ENCODE data around the gene LHFPL3.

The LHFPL3 gene

DNA sequence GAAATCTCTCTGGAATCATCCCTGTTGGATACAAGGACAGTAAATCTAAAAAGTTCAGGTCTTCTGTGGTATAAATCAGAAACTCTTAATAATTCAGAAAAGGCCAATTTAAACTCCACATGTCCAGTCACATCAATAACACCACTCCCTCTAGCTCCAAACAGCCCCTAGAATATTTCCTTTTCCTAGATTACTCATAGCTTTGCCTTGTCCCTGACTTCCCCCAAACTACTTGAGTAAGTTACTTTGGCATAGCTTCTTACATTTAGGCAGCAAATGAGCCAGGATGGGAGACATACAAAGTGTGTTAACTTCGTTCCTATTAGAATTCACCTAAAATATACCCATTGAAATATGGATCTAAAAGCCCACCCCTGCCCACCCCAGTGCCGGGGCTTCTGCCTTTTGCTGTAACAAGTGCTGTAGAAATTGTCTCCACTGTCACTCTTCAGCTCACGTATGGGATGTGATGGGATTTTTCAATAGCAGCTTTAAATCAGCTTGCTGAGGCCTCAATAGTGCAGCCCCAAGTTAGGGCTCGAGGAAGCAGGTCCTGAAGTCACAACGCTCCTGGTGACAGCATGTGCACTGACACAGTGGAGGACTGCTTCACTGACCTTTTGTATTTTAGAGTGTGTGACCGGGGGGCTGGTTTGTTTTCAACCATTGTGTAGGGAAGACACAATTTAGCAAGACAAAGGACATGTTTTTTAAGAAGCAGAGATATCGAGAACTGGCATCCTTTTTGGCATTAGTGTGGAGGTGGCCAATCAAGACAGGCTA is 467.4 kb downstream of the LHFPL3 start:
- no peak for DNase-seq (ENCODE audit: low read depth in 2 of 2)

DNA sequence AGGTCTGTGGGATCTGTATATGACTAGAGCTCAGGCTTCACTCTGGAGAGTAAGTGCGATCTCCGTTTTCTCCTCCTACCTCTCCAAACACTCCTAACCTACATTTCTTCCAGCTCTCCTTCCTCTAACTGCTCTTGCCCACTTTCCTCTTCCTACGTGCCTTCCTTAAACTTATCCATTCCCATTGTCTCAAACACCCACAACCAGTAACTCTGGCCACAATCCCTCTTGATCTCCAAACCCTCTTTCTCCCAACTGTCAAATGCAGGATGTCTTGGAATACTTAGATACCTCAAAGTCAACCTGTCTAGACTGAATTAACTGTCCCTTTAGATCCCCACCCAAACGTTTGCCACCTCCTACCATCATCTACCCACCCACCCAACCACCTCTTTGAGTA is 471.9 kb downstream of the LHFPL3 start:
- no peak for DNase-seq (ENCODE audit: low read depth in 2 of 2)

DNA sequence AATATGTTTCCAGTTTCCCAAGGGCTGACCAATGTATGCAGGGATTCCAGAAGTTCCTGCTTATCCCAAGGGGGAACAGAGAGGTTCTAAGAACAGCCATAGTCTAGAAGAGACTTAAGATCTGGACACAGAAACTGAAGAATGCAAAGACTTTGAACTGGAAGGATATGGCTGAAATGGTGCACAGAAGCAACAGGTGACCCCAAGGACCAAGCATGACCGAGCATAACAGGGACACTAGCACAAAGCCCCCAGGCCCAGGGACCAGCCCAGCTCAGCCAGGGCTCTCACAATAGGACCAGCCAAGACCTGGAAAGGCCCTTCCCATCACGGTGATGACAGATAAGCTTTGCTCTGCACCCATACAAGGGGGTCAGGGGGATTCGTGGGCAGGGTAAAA is 472.6 kb downstream of the LHFPL3 start:
- no peak for DNase-seq (ENCODE audit: low read depth in 2 of 2)

GRCh38 chr7:104803931-104804330 is 475.5 kb downstream of the LHFPL3 start:
- DNase-seq (ENCODE audit: low read depth in 2 of 2) = no peak

DNA sequence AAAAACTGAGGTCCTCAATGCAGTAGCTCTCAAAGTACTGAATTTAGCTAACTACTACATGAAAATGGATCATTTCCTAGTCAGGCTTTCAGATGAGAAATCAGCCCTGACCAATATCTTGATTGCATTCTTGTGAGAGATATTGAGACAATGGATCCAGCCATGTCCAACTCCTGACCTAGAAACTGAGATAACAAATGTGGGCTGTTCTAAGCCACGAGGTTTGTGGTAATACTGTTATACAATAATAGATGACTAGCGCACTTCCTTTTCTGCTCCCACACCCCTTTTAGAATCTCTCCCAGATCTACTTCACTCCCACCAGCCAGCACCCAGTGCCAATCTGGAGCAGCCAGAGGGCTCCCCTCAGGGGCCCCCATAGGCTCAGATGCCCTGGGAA is 476.3 kb downstream of the LHFPL3 start:
- DNase-seq (ENCODE audit: low read depth in 2 of 2) = no peak

GRCh38 chr7:104805449-104806317 is 477.3 kb downstream of the LHFPL3 start:
- no peak for DNase-seq (ENCODE audit: low read depth in 2 of 2)

GRCh38 chr7:104807671-104808070 is 479.3 kb downstream of the LHFPL3 start:
- no peak for DNase-seq (ENCODE audit: low read depth in 2 of 2)

DNA sequence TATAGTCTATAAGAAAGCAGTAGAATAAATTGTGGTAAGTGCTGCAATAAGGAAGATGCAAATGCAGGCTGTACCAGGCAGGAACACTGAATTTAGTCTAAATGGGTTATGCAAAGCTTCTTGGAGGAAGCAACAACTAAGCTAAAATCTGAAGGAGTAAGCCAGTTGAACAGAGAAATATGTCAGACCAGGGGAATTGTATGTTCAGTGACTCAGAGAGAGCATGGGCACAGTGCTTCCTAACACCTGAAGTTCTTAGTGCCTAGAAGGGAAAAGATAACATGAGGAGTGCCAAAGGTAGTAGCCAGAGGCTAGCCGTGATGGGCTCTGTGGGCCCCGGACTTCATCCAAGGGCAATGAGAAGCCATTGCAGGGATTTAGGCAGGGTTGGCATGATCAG is 481.5 kb downstream of the LHFPL3 start:
- DNase-seq (ENCODE audit: low read depth in 2 of 2) = no peak

GRCh38 chr7:104814126-104814525 is 485.7 kb downstream of the LHFPL3 start:
- no peak for DNase-seq (ENCODE audit: low read depth in 2 of 2)

DNA sequence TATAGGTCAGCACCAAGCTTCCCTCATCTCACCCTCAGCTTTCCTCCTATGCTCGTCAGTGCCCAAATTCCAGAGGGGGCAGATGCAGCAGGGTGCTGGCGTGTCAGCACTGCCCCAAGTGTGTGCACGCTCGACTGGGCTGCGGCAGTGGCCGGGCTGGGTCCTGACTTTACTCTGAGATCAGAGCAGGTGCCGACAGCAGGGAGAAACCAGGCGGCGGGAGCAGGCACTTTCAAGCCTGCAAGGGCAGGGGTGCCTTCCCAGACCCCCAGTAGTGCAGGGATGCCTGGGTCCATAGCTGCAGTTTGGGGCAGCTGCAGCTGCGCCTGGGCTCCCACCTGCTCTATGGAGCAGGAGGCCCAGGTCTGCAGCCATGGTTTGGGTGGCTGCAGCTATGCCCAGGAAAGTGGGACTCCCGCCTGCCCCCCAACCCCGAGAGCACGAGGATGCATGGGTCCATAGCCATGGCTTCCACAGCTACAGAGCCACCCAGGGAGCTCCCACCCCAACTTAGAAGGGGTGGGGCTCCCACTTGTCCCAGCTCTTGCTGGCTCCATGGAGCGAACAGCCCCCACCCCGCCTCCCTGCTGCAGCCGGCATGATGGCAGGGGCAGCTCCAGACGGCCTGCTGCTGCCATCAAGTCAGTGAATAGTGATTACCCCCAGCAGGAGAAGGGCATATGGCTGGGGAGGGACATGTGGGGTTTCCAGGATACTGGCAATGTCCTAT is 486.4 kb downstream of the LHFPL3 start:
- DNase-seq (ENCODE audit: low read depth in 2 of 2) = no peak

- no peak for DNase-seq (ENCODE audit: low read depth in 2 of 2)
Observed at GRCh38 chr7:104816537-104816936, 488.1 kb downstream of the LHFPL3 start.

- no peak for DNase-seq (ENCODE audit: low read depth in 2 of 2)
Observed at GRCh38 chr7:104818961-104819880, 490.8 kb downstream of the LHFPL3 start.

DNA sequence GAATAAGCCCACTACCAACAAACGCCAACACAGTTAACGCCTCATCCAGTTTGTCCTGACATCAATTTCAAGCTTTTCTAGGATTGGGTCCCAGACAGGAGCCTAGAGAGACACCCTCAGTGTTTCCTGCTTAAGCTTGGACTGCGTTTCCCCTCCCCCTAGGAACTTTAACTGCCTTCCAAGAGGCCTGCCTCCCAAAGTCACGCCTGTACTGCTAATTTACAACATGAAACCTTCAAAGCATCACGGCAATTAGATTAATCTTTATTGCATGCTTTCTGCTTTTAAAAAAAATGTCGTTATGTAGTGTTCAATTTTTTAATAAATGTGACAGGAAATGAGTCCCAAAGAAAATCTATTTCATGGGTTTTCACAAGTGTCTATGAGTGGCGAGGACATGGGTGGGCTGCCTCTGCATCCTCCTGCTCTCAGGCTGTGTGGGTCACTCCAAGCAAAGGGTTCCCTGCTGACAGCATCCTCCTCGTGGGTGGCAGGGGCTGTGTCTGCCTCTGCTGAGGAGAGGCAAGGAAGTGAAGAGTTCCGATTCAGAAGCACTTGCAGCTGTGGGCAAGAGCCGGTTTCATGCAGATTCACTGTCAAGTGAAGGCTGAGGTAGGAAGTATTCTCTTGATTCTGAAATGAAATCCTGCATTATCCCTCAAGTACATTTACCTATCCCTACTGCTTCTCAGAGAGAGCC is 492.6 kb downstream of the LHFPL3 start:
- DNase-seq (ENCODE audit: low read depth in 2 of 2) = no peak

DNA sequence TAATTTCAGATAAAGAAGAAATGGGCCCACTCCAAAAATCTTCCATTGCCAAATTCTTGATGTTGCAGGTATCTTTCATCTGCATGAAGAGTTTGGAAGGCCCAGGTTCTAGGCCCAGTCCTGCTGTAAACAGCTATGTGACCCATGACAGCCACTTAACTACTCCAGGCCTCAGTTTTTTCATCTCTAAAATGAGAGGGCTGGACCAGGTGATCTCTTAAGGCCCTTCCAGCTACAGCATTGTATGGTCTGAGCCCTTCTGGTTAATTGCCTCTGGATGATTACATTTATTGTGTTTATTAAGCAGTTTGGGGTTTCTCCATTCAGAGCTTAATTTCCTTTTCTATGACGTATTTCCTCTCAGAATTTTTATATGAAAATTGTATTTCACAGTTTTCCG is 494.8 kb downstream of the LHFPL3 start:
- DNase-seq (ENCODE audit: low read depth in 2 of 2) = no peak

- no peak for DNase-seq (ENCODE audit: low read depth in 2 of 2)
Observed at GRCh38 chr7:104825099-104825498, 496.7 kb downstream of the LHFPL3 start.

- DNase-seq (ENCODE audit: low read depth in 2 of 2) = no peak
Observed at GRCh38 chr7:104826135-104826534, 497.7 kb downstream of the LHFPL3 start.

- DNase-seq (ENCODE audit: low read depth in 2 of 2) = no peak
Observed at GRCh38 chr7:104836976-104837375, 508.6 kb downstream of the LHFPL3 start.

DNA sequence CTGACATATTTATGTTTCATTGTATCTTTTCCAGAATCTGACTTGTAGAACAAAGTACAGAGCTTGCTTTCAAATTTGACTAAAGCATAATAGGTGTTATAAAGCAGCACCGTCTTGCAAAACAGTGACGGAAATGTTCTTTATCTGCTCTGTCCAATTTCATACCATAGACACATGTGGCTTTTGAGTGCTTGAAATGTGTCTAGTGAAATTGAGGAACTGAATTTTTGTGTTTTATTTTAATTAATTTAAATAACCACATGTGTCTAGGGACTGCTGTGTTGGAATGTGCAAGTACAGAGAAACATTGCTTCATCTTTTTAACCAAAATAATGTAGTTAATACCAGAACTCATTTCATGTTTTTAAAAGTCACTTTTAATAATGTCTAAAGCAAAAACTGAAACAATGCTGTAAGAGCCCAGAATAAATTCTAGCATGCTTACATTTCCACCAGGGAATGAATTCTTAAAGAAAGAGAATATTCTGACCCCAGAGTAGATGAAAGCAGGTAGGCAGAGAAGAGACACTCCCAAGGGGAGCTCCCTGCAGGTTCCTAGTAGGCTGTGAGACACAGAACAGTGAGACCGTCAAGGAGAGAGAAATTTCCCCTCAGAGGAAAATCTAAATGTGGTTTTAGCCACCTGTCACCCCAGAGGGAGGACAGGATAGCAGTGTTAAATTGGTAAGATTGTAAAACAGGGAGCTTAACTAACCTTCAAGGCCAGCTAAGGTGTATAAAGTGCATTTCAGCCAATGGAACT is 510.3 kb downstream of the LHFPL3 start:
- no peak for DNase-seq (ENCODE audit: low read depth in 2 of 2)

GRCh38 chr7:104839842-104840241 is 511.4 kb downstream of the LHFPL3 start:
- no peak for DNase-seq (ENCODE audit: low read depth in 2 of 2)

DNA sequence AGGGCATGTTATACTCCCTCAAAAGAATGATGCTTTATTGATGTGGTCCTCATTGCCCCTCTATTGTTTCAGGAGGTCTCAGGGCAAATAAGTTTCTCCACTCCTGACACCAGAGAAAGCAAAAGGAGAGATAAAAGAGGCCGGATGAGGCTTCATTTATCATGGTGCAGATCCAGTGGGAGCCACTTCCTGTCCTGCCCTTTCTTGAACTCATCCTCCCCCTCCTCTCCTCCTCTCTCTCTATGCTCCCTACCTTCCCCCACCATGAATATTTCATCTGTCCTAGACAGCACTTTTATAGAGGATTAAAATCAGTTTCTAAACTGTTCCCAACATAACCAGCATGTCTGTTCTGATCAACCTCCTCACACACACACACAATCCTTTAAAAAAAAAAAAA is 513.4 kb downstream of the LHFPL3 start:
- no peak for DNase-seq (ENCODE audit: low read depth in 2 of 2)
